CD8-positive, alpha-beta memory T cell (primary cell): ENCODE results near the gene CCSER1. TPM values are rescaled to one million over a fixed set of nuclear protein-coding genes. Genes with fewer than 3 reads are reported as not detected.

Source experiments
- CTCF ChIA-PET: fragments of 350-600 bp; sonication (Branson Sonifier 250); formaldehyde crosslinking; loops from one replicate; lab custom pipeline; 2021; ENCODE audit warnings: antibody characterized with exemption; lab: Charles Lee
- POLR2A ChIA-PET: fragments of 350-600 bp; sonication (Branson Sonifier 250); formaldehyde crosslinking; loops from one replicate; lab custom pipeline; 2021; ENCODE audit warnings: antibody characterized with exemption; lab: Charles Lee
- DNase-seq, 5 donors: peaks; one replicate each; pipeline versions ENCODE4 v3.0.0 to v3.0.0-alpha.2; 2020 to 2022; ENCODE audit warnings: mixed read lengths in 1 of 5
- H3K27ac ChIP-seq: one replicate; pipeline ENCODE4 v1.7.0; 2013; ENCODE audit warnings: low read depth, mild to moderate bottlenecking, low read length, moderate library complexity
- H3K27me3 ChIP-seq: 2 replicates; pipeline ENCODE4 v1.7.0; 2013; ENCODE audit warnings: low read length, mild to moderate bottlenecking; ENCODE audit not compliant: insufficient read depth, poor library complexity, severe bottlenecking
- H3K36me3 ChIP-seq: 2 replicates; pipeline ENCODE4 v1.7.0; 2013; ENCODE audit warnings: mild to moderate bottlenecking, low read length, moderate library complexity; ENCODE audit not compliant: insufficient read depth
- H3K4me1 ChIP-seq: 2 replicates; pipeline ENCODE4 v1.7.0; 2013; ENCODE audit warnings: mild to moderate bottlenecking, low read length, moderate library complexity; ENCODE audit not compliant: insufficient read depth
- H3K4me3 ChIP-seq: 2 replicates; pipeline ENCODE4 v1.7.0; 2013; ENCODE audit warnings: mild to moderate bottlenecking, low read length
- H3K9me3 ChIP-seq: 2 replicates; pipeline ENCODE4 v1.7.0; 2013; ENCODE audit warnings: mild to moderate bottlenecking, low read length
- H3K27ac Mint-ChIP-seq, 8 donors: one replicate each; pipeline ENCODE4 v1.8.0; 2020 to 2021; ENCODE audit warnings: mixed read lengths in 8 of 8, mild to moderate bottlenecking in 6 of 8, inconsistent platforms in 3 of 8, moderate library complexity in 3 of 8
- H3K27me3 Mint-ChIP-seq, 2 donors: one replicate each; pipeline ENCODE4 v1.8.0; 2020 to 2021; ENCODE audit warnings: mixed read lengths in 2 of 2, mild to moderate bottlenecking in 1 of 2, moderate library complexity in 1 of 2
- H3K36me3 Mint-ChIP-seq, 3 donors: one replicate each; pipeline ENCODE4 v1.8.0; 2020 to 2021; ENCODE audit warnings: mixed read lengths in 3 of 3, inconsistent platforms in 1 of 3, mild to moderate bottlenecking in 1 of 3
- H3K4me1 Mint-ChIP-seq, 3 donors: one replicate each; pipeline ENCODE4 v1.8.0; 2020 to 2021; ENCODE audit warnings: mixed read lengths in 3 of 3, inconsistent platforms in 1 of 3, mild to moderate bottlenecking in 1 of 3
- H3K4me3 Mint-ChIP-seq, 7 donors: one replicate each; pipeline ENCODE4 v1.8.0; 2020 to 2021; ENCODE audit warnings: mixed read lengths in 7 of 7, mild to moderate bottlenecking in 6 of 7, moderate library complexity in 4 of 7, inconsistent platforms in 2 of 7
- H3K9me3 Mint-ChIP-seq, 5 donors: one replicate each; pipeline ENCODE4 v1.8.0; 2020 to 2022; ENCODE audit warnings: mixed read lengths in 5 of 5, mild to moderate bottlenecking in 3 of 5, moderate library complexity in 2 of 5, inconsistent platforms in 1 of 5
- polyA plus RNA-seq: library from polyadenylated mRNA; unstranded; fragments of 300-500 nt; fragmentation: Illumina TruSeq; gene quantifications from one replicate; pipeline ENCODE4 v1.2.3, GENCODE V29; 2021
- total RNA-seq, 2 experiments: library from RNA; stranded (reverse); gene quantifications; one replicate each; pipeline ENCODE4 v1.2.3, GENCODE V29; 2021

The CCSER1 gene
- total and polyA plus RNA-seq, 3 experiments from 2014 or later, result 0.12 to 0.20 TPM; not detected in 1

GRCh38 chr4:90137555-90137954, 10.4 kb downstream of the CCSER1 start:
- Mint-ChIP-seq H3K36me3 (no peaks in the 10 kb centered on the region), H3K4me1 (no peaks in the 10 kb centered on the region), H3K27ac (no peak overlapping the region), H3K4me3 (no peak overlapping the region), H3K27me3 (no peaks in the 10 kb centered on the region), H3K9me3 (no peaks in the 10 kb centered on the region)
- H3K4me3 ChIP-seq, result no peak overlapping the region
- ChIA-PET POLR2A (no interaction called here), CTCF (no interaction called here)
- H3K4me1 ChIP-seq, result no peaks in the 10 kb centered on the region
- no peak for DNase-seq
- H3K9me3 ChIP-seq, result no peaks in the 10 kb centered on the region
- H3K36me3 ChIP-seq, result no peaks in the 10 kb centered on the region
- no peak overlapping the region for H3K27ac ChIP-seq
- no peaks in the 10 kb centered on the region for H3K27me3 ChIP-seq

- Mint-ChIP-seq H3K4me3 (no peak overlapping the region), H3K27me3 (no peaks in the 10 kb centered on the region), H3K27ac (no peak overlapping the region), H3K9me3 (no peaks in the 10 kb centered on the region), H3K36me3 (no peaks in the 10 kb centered on the region), H3K4me1 (no peaks in the 10 kb centered on the region)
- CTCF ChIA-PET, result no interaction called here
- H3K4me3 ChIP-seq, result no peak overlapping the region
- no peaks in the 10 kb centered on the region for H3K4me1 ChIP-seq
- H3K9me3 ChIP-seq, result no peaks in the 10 kb centered on the region
- no peak for DNase-seq
- no peaks in the 10 kb centered on the region for H3K27me3 ChIP-seq
- no peaks in the 10 kb centered on the region for H3K36me3 ChIP-seq
- H3K27ac ChIP-seq, result no peak overlapping the region
- POLR2A ChIA-PET, result no interaction called here
Measured at GRCh38 chr4:90142081-90142480, 14.9 kb downstream of the CCSER1 start.

- Histone ChIP-seq H3K27ac (no peak overlapping the region), H3K36me3 (no peaks in the 10 kb centered on the region), H3K27me3 (no peaks in the 10 kb centered on the region), H3K9me3 (no peaks in the 10 kb centered on the region), H3K4me3 (no peak overlapping the region), H3K4me1 (no peaks in the 10 kb centered on the region)
- H3K4me1 Mint-ChIP-seq, result no peaks in the 10 kb centered on the region
- no peaks in the 10 kb centered on the region for H3K9me3 Mint-ChIP-seq
- H3K27me3 Mint-ChIP-seq, result no peaks in the 10 kb centered on the region
- DNase-seq, result no peak
- no peak overlapping the region for H3K4me3 Mint-ChIP-seq
- ChIA-PET CTCF (no interaction called here), POLR2A (no interaction called here)
- H3K36me3 Mint-ChIP-seq, result no peaks in the 10 kb centered on the region
- H3K27ac Mint-ChIP-seq, result no peak overlapping the region
Measured at GRCh38 chr4:90145319-90145718, 18.1 kb downstream of the CCSER1 start.

- no peak for DNase-seq
- H3K27me3 ChIP-seq, result no peaks in the 10 kb centered on the region
- H3K4me3 ChIP-seq, result no peak overlapping the region
- POLR2A ChIA-PET, result no interaction called here
- H3K9me3 ChIP-seq, result no peaks in the 10 kb centered on the region
- H3K36me3 Mint-ChIP-seq, result no peaks in the 10 kb centered on the region
- H3K36me3 ChIP-seq, result no peaks in the 10 kb centered on the region
- H3K4me1 ChIP-seq, result no peaks in the 10 kb centered on the region
- H3K27ac Mint-ChIP-seq, result no peak overlapping the region
- no peaks in the 10 kb centered on the region for H3K4me1 Mint-ChIP-seq
- CTCF ChIA-PET, result no interaction called here
- H3K4me3 Mint-ChIP-seq, result no peak overlapping the region
- no peak overlapping the region for H3K27ac ChIP-seq
- H3K27me3 Mint-ChIP-seq, result no peaks in the 10 kb centered on the region
- H3K9me3 Mint-ChIP-seq, result no peaks in the 10 kb centered on the region
Measured at GRCh38 chr4:90146306-90146705, 19.1 kb downstream of the CCSER1 start.

GRCh38 chr4:90148574-90149148, 21.5 kb downstream of the CCSER1 start:
- no peaks in the 10 kb centered on the region for H3K4me1 ChIP-seq
- H3K9me3 ChIP-seq, result no peaks in the 10 kb centered on the region
- POLR2A ChIA-PET, result no interaction called here
- no peaks in the 10 kb centered on the region for H3K36me3 ChIP-seq
- H3K27me3 Mint-ChIP-seq, result no peaks in the 10 kb centered on the region
- no peak overlapping the region for H3K4me3 Mint-ChIP-seq
- no peaks in the 10 kb centered on the region for H3K4me1 Mint-ChIP-seq
- no peak overlapping the region for H3K27ac Mint-ChIP-seq
- H3K27ac ChIP-seq, result no peak overlapping the region
- no peaks in the 10 kb centered on the region for H3K27me3 ChIP-seq
- CTCF ChIA-PET, result no interaction called here
- H3K36me3 Mint-ChIP-seq, result no peaks in the 10 kb centered on the region
- H3K9me3 Mint-ChIP-seq, result peaks cover 0 to 3% (median 0%) of the 10 kb centered on the region in 5 donors
- DNase-seq, result no peak
- no peak overlapping the region for H3K4me3 ChIP-seq

- H3K4me1 Mint-ChIP-seq, result no peaks in the 10 kb centered on the region
- H3K4me3 ChIP-seq, result no peak overlapping the region
- H3K36me3 ChIP-seq, result no peaks in the 10 kb centered on the region
- no peak overlapping the region for H3K4me3 Mint-ChIP-seq
- DNase-seq, result no peak
- peaks cover 0 to 7% (median 4%) of the 10 kb centered on the region in 5 donors for H3K9me3 Mint-ChIP-seq
- no peaks in the 10 kb centered on the region for H3K27me3 ChIP-seq
- H3K27ac Mint-ChIP-seq, result no peak overlapping the region
- ChIA-PET POLR2A (no interaction called here), CTCF (interaction anchor here (1.5 kb wide), 1 partner anchor 11 kb away, joined by 3 read pairs; no protein-coding TSS in a partner anchor)
- no peaks in the 10 kb centered on the region for H3K27me3 Mint-ChIP-seq
- H3K4me1 ChIP-seq, result no peaks in the 10 kb centered on the region
- H3K36me3 Mint-ChIP-seq, result no peaks in the 10 kb centered on the region
- H3K27ac ChIP-seq, result no peak overlapping the region
- H3K9me3 ChIP-seq, result no peaks in the 10 kb centered on the region
Measured at GRCh38 chr4:90152024-90152423, 24.8 kb downstream of the CCSER1 start.

- CTCF ChIA-PET, result no interaction called here
- Mint-ChIP-seq H3K27ac (no peak overlapping the region), H3K9me3 (peaks cover 0 to 7% (median under 1%) of the 10 kb centered on the region in 5 donors), H3K4me3 (no peak overlapping the region), H3K27me3 (no peaks in the 10 kb centered on the region), H3K36me3 (no peaks in the 10 kb centered on the region), H3K4me1 (no peaks in the 10 kb centered on the region)
- Histone ChIP-seq H3K27me3 (no peaks in the 10 kb centered on the region), H3K9me3 (no peaks in the 10 kb centered on the region), H3K36me3 (no peaks in the 10 kb centered on the region), H3K4me1 (no peaks in the 10 kb centered on the region), H3K4me3 (no peak overlapping the region), H3K27ac (no peak overlapping the region)
- DNase-seq, result no peak
- POLR2A ChIA-PET, result no interaction called here
Measured at GRCh38 chr4:90159193-90159592, 32.0 kb downstream of the CCSER1 start.

GRCh38 chr4:90160044-90160443, 32.9 kb downstream of the CCSER1 start:
- DNase-seq, result no peak
- Mint-ChIP-seq H3K27me3 (no peaks in the 10 kb centered on the region), H3K9me3 (peaks cover 0 to 7% (median 0%) of the 10 kb centered on the region in 5 donors), H3K4me1 (no peaks in the 10 kb centered on the region), H3K27ac (no peak overlapping the region), H3K4me3 (no peak overlapping the region), H3K36me3 (no peaks in the 10 kb centered on the region)
- POLR2A ChIA-PET, result no interaction called here
- no peaks in the 10 kb centered on the region for H3K36me3 ChIP-seq
- no peaks in the 10 kb centered on the region for H3K4me1 ChIP-seq
- no peak overlapping the region for H3K27ac ChIP-seq
- H3K4me3 ChIP-seq, result no peak overlapping the region
- no peaks in the 10 kb centered on the region for H3K27me3 ChIP-seq
- no peaks in the 10 kb centered on the region for H3K9me3 ChIP-seq
- CTCF ChIA-PET, result no interaction called here
